Lung (tissue), 12 donors: ENCODE data around the gene TOP2A. TPM values are rescaled to one million over a fixed set of nuclear protein-coding genes. Genes with fewer than 3 reads are reported as not detected.

Experiments used
- ATAC-seq: fragments of 200-7000 bp; cut with Tn5 transposase; one replicate; pipeline ENCODE4 v1.9.1; 2020; ENCODE audit warnings: moderate number of reproducible peaks; ENCODE audit not compliant: insufficient read depth, low FRiP score
- DNase-seq, 3 donors: peaks; one replicate each; pipeline ENCODE4 v3.0.0-alpha.2; 2013 to 2017
- H3K27ac ChIP-seq, 2 donors: one replicate each; pipeline ENCODE4 v1.5.1; 2013; ENCODE audit warnings: mild to moderate bottlenecking in 2 of 2, moderate library complexity in 2 of 2, control low read depth in 1 of 2, inconsistent platforms in 1 of 2, low read depth in 1 of 2, low read length in 1 of 2
- H3K27me3 ChIP-seq, 3 donors: one replicate each; pipeline ENCODE4 v1.5.1; 2013; ENCODE audit warnings: low read length in 2 of 3; ENCODE audit not compliant: control insufficient read depth in 3 of 3, insufficient read depth in 3 of 3
- H3K36me3 ChIP-seq, 4 donors: one replicate each; pipeline ENCODE4 v1.5.1; 2013; ENCODE audit warnings: low read length in 4 of 4, mild to moderate bottlenecking in 1 of 4, moderate library complexity in 1 of 4; ENCODE audit not compliant: control insufficient read depth in 4 of 4, insufficient read depth in 4 of 4
- H3K4me1 ChIP-seq, 5 donors: one replicate each; pipeline ENCODE4 v1.5.1; 2013; ENCODE audit warnings: low read length in 5 of 5, mild to moderate bottlenecking in 2 of 5, moderate library complexity in 1 of 5; ENCODE audit not compliant: control insufficient read depth in 5 of 5, insufficient read depth in 5 of 5
- H3K4me3 ChIP-seq: one replicate; pipeline ENCODE4 v1.5.1; 2013; ENCODE audit warnings: mild to moderate bottlenecking, control low read depth, moderate library complexity
- H3K9ac ChIP-seq, 2 donors: one replicate each; pipeline ENCODE4 v1.5.1; 2013; ENCODE audit warnings: low read length in 2 of 2, control low read depth in 1 of 2; ENCODE audit not compliant: insufficient read depth in 1 of 2
- H3K9me3 ChIP-seq, 4 donors: one replicate each; pipeline ENCODE4 v1.5.1; 2013; ENCODE audit warnings: low read length in 3 of 4, mild to moderate bottlenecking in 1 of 4, moderate library complexity in 1 of 4; ENCODE audit not compliant: control insufficient read depth in 4 of 4, insufficient read depth in 3 of 4
- WGBS, 2 donors: extraction: QIAGEN DNeasy Blood & Tissue Kit; methylation state at CpG; one replicate each; pipeline ENCODE4 v1.1.7; 2013; 5-methylcytosine and 5-hydroxymethylcytosine counted together
- polyA plus RNA-seq, 2 donors: library from polyadenylated mRNA; stranded (reverse); fragments of 200-250 nt; gene quantifications; one replicate each; pipeline ENCODE4 v1.2.1, GENCODE V29; 2013
- total RNA-seq, 2 donors: library from RNA; depleted of rRNA in 1 of 2; stranded (reverse); fragments of >200 nt in 1 of 2; gene quantifications; one replicate each; pipeline ENCODE4 v1.2.1, GENCODE V29; 2014 to 2021
- TF ChIP-seq, protein P1 (sequence below): IDR thresholded peaks from 2 replicates; pipeline ENCODE4 v1.5.1; 2012; ENCODE audit warnings: mild to moderate bottlenecking; ENCODE audit errors: control extremely low read depth, extremely low read depth
- donor health status: control.
- donor health status: control.
- donor health status: Bipolar disorder and iron deficiency.
- donor health status: healthy.
- donor health status: DM: yes; HTN: yes; CAD: no.

Gene TOP2A
- total and polyA plus RNA-seq, 4 donors = 2.6 to 21.6 (median 9.6) TPM

DNA sequence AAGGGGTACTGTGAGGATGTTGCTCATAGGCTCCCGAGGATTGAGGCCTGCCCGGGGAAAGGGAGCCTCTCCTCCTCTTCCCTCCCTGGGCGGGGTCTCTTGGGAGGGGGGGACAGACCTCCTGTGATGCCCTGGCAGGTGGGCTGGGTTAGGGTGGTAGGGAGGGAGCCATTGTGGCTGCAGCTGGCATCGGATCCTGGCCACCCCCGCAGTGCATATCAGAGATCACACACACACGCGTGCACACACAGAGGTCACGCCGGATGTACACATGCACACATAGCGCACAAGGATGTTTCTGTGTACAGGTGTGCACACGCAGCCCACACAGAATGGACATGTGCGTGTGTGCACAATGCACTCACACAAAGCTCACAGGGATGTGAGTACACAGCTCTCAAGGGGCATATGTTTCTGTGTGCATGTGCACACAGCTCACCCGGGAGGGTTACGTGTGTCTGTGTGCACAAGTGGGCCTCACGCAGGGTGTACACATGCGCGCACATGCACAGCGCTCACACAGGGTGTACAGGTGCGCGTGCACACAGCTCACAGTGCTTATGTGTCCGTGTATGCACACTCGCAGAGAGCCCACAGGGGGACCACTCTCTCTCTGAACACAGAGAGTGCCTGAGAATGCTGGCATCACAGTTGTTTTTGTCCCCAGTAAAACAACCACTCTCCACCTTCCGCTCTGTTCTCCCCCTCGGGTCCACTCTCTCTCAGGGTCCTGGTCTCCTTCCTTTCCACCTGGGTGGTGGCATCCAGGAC is 55.6 kb downstream of the TOP2A start:
- Histone ChIP-seq H3K4me3 (no peak overlapping the region), H3K9ac (no peak overlapping the region), H3K27me3 (peaks cover 0 to 29% (median 18%) of the 10 kb centered on the region in 3 donors), H3K4me1 (peaks cover 0 to 13% (median 0%) of the 10 kb centered on the region in 5 donors), H3K27ac (no peak overlapping the region), H3K9me3 (peaks cover 0 to 1% (median 0%) of the 10 kb centered on the region in 4 donors), H3K36me3 (peaks cover 0 to under 1% (median 0%) of the 10 kb centered on the region in 4 donors)
- 70 to 71% methylated on average over 23 to 24 of the region's 24 CpGs for WGBS, 2 donors
- ATAC-seq (no peak), DNase-seq (no peak)
- TF ChIP-seq, protein P1, sequence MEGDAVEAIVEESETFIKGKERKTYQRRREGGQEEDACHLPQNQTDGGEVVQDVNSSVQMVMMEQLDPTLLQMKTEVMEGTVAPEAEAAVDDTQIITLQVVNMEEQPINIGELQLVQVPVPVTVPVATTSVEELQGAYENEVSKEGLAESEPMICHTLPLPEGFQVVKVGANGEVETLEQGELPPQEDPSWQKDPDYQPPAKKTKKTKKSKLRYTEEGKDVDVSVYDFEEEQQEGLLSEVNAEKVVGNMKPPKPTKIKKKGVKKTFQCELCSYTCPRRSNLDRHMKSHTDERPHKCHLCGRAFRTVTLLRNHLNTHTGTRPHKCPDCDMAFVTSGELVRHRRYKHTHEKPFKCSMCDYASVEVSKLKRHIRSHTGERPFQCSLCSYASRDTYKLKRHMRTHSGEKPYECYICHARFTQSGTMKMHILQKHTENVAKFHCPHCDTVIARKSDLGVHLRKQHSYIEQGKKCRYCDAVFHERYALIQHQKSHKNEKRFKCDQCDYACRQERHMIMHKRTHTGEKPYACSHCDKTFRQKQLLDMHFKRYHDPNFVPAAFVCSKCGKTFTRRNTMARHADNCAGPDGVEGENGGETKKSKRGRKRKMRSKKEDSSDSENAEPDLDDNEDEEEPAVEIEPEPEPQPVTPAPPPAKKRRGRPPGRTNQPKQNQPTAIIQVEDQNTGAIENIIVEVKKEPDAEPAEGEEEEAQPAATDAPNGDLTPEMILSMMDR = no peak

DNA sequence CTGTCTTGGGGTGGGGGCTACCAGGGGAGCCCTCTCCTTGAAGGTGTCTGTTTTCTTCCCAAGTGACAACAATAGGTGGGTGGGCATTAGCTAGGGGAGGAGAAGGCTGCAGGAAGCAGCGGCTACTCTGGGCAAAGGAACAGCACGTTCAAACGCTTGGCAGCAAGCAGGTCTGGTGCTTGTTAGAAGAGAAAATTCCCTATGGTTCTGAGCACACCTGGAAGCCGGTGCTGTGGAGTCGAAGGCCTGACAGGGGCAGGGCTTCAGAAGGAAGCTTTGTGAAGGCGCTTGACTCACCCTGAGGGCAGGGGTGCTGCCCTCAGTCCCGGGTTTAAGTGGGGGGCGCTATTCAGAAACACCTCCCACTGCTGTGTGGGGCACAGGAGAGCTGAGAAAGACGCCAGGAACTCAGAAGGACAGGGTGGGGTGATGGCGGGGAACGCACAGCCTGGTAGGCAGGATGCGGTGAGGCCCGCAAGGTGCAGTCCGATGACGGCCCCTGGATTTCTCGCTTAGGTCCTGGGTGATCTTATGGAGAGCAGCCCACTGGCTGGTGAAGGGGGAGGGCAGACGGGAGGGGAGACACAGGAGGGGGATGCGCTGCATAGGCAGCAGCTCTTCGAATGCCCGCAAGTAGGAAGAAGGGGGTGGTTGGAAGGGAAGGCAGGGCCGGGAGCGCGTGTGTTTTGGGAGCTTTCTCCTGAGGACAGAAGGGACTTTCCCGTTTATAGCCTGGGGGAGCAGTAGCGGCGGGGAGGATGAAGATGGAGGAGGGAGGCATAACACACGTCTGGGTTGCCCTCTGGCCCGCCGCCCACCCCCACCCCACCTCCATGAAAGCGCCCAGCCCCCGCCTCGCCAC is 56.4 kb downstream of the TOP2A start:
- Histone ChIP-seq H3K27me3 (peaks cover 0 to 29% (median 18%) of the 10 kb centered on the region in 3 donors), H3K4me1 (peaks cover 0 to 14% (median 0%) of the 10 kb centered on the region in 5 donors), H3K9ac (no peak overlapping the region), H3K27ac (no peak overlapping the region), H3K4me3 (no peak overlapping the region), H3K36me3 (peaks cover 0 to 5% (median under 1%) of the 10 kb centered on the region in 4 donors), H3K9me3 (no peaks in the 10 kb centered on the region)
- TF ChIP-seq, protein P1 = no peak
- ATAC-seq (no peak), DNase-seq (no peak)
- 69 to 74% methylated on average over 32 of the region's 32 CpGs for WGBS, 2 donors

DNA sequence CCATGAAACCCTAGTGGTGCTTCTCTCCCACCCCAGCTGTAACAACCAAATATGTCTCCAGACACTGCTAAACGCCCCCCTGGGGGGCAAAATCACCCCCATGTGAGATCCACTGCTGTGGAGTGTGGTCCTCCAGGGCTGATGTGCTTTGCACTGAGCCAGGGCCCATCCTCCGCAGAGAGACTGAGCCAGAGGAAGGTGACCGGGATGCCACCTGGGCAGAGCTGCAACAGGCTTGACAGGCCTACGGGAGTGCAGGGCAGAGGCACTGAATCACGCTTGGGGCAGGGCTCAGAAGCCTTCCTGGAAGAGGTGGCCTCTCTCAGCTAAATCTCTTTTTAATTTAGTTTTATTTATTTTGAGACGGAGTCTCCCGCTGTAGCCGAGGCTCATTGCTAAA is 57.6 kb downstream of the TOP2A start:
- no peak overlapping the region for H3K27ac ChIP-seq
- no peak overlapping the region for H3K9ac ChIP-seq
- H3K4me3 ChIP-seq = no peak overlapping the region
- DNase-seq (no peak), ATAC-seq (no peak)
- H3K9me3 ChIP-seq = no peaks in the 10 kb centered on the region
- H3K4me1 ChIP-seq = peaks cover 0 to 24% (median 5%) of the 10 kb centered on the region in 5 donors
- 85 to 94% methylated on average over 8 of the region's 8 CpGs for WGBS, 2 donors
- TF ChIP-seq, protein P1 = no peak
- H3K36me3 ChIP-seq = peaks cover 0 to 14% (median 6%) of the 10 kb centered on the region in 4 donors
- peaks cover 0 to 29% (median 18%) of the 10 kb centered on the region in 3 donors for H3K27me3 ChIP-seq
